Stimulated activated CD4-positive, alpha-beta T cell treated with anti-CD3 and anti-CD28 coated beads, Interleukin-15, amount 100 ng/mL, for 1 hour (primary cell): Measurements from ENCODE around the gene SIGLEC9.
A peak's percentile ranks its signal among the peaks of the same experiment; 100 is the strongest.
"Not testable (repeated sequence)": the region's sequence is repeated elsewhere in the genome, so short reads cannot be mapped to it uniquely, and the experiment has no call there.

Source experiments
- DNase-seq, 2 donors: peaks; one replicate each; pipeline ENCODE4 v3.0.0-alpha.2; 2020; ENCODE audit warnings: low read depth in 1 of 2, low spot score in 1 of 2

The SIGLEC9 gene

DNA sequence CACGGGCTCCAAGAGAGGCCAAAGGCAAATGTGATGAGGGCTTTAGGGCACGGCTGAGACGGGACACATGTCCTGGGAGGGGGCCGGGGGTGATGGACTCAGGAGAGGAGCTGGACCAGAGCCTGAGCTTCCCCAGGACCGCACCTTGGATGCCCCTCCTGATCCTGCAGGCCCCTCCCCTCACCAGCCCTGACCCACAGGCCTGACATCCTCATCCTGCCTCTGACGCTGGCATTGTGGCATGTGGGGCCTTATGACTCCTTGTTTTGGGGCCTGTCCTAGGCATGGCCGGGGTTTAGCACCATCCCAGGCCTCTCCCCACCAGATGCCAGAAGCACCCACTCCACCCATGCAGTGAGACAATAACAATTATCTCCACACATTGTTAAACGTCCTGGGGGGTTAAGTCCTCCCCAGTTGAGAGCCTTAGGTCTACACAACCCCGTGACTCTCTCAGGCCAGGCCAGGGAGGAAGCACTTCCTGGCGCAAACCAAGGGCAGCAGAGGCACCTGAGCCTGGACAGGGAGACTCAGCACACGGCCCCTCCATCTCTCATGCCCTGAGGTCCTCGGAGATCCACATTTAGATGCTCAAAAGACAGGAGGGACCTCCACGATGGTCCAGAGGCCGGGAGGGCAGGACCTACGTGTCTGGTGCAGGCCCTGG is 18.2 kb downstream of the SIGLEC9 start:
- not testable (repeated sequence) for DNase-seq

DNA sequence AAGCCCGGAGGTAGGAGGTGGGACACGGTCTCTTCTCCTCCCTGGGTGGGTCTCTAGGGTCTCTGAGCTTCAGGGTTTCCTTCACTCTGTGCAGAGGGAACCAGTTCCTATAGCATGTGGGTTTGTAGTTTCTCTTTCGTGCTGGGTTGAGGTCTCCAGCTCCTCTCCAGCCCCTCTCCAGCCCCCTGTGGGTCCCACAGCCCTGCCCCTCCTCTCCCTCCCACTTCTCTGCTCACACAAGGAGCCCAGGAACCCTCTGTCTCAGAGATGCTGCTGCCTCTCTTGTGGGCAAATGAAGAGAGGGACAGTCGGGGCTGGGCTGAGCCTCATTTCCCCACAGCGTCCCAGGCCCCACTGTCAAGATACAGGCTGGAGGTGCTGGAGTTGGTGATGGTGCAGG is 18.8 kb downstream of the SIGLEC9 start:
- DNase-seq, result no peak

DNA sequence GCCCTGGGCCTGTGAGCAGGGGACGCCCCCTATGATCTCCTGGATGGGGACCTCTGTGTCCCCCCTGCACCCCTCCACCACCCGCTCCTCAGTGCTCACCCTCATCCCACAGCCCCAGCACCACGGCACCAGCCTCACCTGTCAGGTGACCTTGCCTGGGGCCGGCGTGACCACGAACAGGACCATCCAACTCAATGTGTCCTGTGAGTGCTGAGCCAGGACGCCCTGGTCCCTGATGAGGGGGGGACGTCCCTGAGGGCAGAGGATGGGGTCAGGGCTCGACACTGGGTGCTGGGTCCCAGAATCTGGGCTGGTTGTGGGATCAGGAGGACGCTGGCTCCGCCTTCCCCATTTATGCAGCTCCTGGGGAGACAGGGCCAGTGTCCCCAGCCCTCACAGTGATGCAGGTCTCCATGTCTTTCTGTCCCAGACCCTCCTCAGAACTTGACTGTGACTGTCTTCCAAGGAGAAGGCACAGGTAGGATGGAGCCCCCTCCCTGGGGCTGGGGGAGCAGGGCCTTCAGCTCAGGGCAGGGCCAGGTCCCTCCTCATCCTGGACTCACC is 19.9 kb downstream of the SIGLEC9 start:
- no peak for DNase-seq

DNA sequence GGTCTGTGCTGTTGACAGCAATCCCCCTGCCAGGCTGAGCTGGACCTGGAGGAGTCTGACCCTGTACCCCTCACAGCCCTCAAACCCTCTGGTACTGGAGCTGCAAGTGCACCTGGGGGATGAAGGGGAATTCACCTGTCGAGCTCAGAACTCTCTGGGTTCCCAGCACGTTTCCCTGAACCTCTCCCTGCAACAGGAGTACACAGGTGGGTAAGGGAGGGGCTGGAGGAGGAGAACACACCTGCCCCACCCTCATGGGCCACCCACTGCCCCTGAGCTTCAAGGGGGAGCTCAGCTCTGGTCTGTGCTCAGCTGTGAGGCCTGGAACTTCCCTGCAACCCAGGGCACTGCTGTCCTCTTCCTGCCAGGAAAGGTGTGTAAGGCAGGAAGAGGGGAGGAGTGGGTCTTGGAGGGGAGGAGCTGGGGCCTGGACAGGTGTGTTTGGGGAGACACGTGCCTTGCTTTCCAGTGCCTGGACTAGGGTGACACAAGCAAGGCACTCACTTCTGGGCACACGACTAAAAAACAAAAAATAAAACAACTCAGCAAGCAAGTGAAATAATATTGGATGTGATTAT is 21.3 kb downstream of the SIGLEC9 start:
- no peak for DNase-seq

DNA sequence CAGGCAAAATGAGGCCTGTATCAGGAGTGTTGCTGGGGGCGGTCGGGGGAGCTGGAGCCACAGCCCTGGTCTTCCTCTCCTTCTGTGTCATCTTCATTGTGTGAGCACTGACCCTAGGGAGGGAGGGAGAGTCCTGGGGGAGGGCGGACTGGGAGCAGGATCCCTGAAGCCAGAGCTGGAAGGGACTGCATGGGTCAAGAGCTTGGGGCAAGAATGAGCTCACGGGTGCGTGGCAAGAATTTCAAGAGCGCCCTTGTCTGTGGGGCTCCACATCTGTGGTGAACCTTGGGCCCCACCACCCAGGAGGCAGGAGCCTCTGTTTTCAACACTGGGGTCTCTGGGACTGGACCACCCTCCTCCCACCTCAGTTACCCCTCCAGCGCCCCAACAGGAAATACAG is 22.0 kb downstream of the SIGLEC9 start:
- no peak for DNase-seq

DNA sequence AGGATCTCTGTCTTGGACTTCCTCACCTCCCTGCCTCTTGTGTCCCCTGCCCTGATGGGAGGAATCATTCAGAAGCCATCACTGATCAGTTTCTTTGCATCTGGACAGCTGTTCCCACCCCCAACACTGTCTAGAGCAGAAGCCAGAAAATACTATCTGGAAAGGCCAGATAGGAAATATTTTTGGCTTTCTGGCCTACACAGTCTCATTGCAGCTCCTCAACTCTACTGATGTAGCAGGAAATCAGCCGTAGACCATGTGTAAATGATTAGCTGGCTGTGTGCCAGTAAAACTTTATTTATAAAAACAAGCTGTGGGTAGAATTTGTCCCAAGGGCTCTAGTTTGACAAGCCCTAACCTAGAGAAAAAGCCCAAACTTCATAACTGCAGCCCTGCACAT is 23.0 kb downstream of the SIGLEC9 start:
- no peak for DNase-seq

DNA sequence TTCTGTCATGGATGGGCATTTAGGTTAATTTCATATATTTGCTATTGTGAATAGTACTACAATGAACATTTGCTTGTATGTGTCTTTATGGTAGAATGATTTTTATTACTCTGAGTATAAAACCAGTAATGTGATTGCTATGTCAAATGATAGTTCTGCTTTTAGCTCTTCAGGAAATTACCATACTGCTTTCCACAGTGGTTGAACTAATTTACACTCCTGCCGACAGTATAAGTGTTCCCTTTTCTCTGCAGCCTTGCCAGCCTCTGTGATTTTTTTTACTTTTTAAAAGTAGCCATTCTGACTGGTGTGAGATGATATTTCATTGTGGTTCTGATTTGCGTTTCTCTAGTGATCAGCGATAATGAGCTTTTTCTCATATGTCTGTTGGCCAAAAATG is 23.9 kb downstream of the SIGLEC9 start:
- DNase-seq, result no peak

DNA sequence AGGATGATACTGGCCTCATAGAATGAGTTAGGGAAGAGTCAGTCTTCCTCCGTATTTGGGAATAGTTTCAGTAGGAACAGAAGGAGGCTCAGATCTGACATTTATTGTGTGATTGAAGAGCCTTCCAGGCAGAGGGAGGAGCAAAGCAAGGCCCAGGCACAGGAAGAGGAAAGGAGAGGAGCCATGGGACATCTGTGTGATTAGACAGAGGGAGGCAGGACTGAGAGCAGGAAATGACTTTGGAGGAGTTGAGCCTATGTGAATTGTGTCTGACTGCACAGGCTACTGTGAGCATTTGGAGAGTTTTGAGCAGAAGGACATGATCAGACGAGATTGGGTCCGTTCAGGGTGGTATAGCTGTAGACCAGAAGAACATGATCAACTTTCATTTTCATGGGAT is 25.9 kb downstream of the SIGLEC9 start:
- no peak for DNase-seq

DNA sequence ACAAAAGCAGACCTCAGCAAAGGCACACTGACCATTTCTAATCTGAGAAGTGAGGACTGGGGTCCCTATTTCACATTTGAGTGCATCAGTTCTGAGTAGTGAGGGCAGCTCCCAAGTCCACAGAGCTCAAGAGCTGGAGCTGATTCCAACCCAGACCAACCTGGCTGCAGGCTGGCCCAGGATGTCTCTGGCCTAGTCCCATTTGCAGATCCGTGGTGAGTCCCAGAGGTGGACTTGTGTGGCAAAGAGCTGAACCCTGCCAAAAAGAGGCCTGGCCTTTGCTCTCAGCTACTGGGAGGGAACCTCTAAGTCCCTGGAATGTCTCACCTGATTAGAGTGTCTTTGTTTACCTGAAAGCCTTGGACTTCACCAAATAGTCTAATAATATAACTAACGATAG is 32.0 kb downstream of the SIGLEC9 start:
- no peak for DNase-seq

DNA sequence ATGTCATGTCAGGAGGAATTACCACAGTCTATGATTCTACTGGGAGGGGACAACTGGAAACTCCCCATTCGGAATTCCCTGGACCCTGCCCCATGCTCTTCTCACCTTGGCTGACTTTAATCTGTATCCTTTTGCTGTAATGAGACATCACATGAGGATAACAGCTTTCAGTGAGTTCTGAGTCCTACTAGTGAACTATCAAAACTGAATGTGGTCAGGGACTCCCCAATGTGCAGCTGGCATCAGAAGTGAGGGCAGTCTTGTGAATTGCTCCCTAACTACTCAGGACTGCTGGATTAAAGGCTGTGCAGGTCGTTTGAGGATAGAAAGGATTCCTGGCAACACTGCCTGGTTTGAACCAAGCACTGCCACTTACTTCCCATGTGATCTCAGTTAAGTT is 32.6 kb downstream of the SIGLEC9 start:
- no peak for DNase-seq

DNA sequence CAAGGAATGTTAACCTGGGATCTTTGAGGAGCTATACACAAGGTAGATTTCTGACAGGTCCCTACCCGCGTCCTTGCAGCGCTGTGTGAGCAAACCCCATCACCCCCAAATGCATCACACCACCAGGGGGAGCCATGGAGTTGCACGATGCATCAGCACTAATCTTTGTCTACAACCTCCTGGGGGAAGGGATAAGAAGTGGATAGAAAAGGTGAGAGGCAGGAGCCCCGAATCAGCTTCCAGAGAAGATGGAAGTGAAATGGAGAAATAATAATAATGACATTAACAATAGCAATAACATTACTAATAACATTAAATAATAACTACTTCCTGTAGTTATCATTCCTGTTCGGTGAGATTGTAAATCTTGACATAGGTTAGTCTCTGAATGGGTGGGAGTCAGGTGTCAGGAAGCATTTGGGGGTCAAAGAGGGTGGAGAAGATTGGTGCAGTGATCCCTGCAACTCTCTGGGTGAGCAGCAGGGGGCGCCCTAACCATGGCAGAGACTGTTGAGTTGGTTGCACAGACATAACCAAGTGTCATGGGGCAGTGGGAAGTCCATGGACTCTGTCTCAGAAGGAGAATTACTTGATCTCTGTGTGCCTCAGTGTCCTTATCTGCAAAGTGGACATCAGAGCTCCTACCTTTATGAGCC is 33.9 kb downstream of the SIGLEC9 start:
- peak; percentile 26 to 63 for DNase-seq

DNA sequence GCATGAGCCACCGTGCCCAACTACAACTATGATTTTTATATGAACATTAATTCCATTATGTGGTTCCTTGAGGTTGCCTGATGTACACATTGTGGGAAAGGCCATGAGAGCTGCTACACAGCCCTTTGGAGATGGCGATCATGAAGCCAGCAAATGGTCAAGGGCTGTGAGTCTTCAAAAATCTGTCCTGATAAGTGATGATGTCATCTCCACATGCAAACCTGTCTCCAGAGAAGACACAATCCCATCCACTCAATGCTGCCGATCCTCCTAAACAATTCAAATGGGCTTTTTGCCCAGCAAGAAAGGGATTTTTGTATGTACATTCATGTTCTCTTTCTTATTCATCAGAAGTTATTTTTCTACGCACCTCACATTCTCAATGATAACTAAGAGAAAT is 35.0 kb downstream of the SIGLEC9 start:
- no peak for DNase-seq

DNA sequence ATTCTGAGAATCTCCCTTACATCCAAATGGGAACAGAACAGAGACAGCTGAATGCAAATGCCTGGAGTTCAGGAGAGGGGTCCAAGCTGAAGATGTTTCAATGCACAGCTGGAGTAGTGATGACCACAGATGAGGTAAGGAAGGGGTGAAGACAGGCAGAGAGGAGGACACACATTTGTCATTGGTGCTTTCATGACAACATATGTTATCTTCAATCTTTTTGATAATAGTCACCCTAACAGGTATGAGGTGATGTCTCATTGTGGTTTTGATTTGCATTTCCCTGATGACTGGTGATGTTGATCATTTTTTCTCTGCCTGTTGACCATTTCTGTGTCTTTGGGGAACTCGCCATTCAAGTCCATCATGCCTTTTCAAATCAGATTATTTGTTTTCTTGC is 36.6 kb downstream of the SIGLEC9 start:
- DNase-seq, result no peak

DNA sequence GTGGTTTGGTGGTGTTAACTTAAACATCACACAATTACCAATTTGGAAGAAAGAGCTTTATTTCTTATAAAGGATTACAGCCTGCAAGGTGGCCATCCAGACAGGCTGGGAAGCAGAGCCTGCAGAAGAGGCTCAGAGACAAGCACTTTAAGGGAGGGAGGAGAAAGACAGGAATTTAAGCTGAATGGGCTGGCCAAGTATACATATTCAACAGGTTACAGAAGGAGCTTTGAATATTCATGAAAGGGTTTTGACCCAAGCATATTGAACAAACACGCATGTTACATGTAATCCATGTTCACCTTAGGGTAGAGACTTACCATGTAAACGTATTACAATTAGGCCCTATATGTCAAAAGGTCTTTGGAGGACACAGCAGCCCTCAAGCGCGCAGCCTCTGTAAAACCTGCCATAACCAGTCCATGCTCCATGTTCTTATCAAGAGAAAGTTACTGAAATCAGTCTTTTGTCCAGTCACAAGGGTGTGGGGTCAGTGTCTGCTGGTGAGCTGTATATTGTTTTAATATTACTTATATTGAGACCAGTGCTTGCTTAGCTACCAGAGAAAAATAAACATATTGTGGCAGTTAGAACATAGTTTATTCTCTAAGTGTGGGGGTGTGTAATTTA is 37.3 kb downstream of the SIGLEC9 start:
- no peak for DNase-seq

DNA sequence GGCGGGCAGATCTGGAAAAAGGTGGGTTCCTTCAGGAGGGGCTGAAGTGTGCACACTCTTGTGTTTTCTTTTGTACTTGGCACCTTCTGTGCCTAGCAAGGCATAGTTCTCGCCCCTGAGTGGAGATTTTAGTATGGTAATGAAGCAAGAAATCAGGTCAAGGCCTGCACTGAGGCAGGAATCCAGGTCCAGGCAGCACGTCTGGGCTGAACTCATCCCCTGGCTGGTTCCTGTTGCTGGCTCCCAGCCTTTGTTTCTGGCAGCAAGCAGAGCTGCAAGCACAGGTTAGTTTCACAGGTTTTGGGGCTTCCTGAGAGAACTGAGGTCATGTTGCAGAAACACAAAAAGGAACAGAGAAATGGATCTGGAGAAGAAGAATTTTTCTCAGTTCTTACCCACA is 38.6 kb downstream of the SIGLEC9 start:
- DNase-seq, result no peak

DNA sequence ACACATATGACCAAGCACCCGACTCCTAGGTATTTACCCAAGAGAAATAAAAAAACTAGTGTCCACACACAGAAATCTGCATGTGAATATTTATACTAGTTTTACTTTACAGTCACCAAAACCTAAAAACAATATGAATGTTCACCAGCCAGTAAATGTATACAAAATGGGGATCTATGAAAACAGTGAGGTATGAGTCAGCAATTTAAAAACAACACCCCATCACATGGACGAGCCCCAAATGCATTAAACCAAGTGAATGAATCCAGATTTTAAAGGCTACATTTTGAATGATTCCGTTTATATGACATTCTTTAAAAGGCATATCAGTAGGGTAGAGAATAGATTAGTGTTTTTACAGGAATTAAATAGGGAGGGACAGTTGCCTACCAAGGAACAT is 39.5 kb downstream of the SIGLEC9 start:
- no peak for DNase-seq

DNA sequence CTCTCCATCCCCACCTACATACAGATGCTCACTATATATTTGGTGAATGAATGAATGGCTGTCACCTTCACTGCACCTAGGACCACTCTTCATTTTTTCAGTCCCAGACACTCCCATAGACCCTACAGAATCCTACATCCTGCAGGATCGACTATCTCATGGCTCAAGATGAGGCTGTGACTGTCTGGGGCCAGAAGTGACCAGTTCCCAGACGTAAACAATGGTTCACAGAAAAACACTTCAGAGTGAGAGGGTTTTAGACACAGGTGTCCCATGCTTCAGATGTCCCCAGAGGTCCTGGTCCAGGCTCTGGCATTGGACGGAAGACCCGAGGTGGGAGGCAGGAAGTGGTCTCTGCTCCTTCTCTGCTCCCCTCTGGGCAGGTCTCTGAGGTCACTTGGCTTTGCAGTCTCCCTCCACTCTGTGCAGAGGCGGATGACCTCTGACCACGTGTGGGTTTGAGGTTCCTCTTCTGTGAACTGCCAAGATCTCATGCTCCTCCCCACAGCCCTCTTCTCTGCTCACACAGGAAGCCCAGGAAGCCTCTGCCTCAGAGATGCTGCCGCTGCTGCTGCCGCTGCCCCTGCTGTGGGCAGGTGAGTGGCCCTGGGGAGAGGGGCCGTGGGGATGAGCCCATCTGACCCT is 42.3 kb downstream of the SIGLEC9 start:
- DNase-seq, result no peak

DNA sequence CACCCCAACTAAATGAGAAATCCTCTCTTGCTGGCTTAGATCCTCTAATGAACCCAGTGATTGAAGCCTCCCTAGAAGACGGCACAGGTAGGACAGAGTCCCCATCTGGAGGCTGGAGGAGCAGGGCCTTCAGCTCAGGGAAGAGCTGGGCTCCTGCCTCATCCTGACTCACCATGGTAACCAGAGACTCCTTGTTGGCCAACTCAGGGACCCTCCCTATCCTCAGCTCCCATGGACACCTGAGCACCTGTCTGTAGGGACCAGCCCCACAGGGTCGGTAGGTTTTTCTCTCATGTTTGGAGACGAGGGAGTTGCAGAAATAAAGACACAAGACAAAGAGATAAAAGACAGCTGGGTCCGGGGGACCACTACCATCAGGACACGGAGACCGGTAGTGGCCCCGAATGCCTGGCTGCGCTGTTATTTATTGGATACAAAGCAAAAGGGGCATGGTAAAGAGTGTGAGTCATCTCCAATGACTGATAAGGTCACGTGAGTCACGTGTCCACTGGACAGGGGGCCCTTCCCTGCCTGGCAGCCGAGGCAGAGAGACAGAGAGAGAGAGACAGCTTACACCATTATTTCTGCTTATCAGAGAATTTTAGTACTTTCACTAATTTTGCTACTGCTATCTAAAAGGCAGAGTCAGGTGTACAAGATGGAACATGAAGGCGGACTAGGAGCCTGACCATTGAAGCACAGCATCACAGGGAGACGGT is 44.0 kb downstream of the SIGLEC9 start:
- no peak for DNase-seq

DNA sequence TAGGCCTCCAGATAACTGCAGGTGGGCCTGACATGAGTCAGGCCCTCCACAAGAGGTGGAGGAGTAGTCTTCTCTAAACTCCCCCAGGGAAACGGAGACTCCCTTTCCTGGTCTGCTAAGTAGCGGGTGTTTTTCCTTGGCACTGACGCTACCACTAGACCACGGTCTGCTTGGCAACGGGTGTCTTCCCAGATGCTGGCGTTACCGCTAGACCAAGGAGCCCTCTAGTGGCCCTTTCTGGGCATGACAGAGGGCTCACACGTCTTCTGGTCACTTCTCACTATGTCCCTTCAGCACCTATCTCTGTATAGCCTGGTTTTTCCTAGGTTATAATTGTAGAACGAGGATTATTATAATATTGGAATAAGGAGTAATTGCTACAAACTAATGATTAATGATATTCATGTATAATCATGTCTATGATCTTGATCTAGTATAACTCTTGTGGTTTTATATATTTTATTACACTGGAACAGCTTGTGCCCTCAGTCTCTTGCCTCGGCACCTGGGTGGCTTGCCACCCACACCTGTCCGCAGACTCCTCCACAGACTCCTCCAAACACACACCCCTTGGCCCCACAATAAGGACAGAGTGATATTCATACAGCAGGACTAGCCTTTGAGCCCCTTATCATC is 44.7 kb downstream of the SIGLEC9 start:
- peak; percentile 43 to 50 for DNase-seq

DNA sequence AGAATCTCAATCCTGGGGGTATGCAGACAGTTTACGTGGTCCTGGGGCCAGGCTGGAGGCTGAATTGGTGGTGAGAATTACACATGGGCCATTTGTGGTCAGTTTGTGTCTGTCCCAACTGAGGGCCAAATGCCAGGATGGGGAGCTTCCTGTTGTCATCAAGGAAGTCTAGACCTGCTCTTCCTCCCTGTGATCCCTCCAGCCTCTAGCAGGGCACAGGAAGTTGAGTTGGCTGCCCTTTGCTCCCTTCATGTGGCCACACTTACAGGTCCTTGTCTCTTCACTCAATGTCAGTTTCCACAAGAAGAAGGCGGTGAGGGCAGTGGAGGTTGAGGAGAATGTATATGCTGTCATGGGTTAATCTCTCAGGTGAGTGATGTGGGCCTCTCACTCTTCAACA is 47.5 kb downstream of the SIGLEC9 start:
- no peak for DNase-seq
